SU-DHL-6 (cell line): Measurements from ENCODE around the gene SYT7.

ENCODE experiments used
- H2AFZ ChIP-seq: fragments of 200-600 bp; sonication (generic); 2 replicates; pipeline ENCODE4 v1.6.1; 2014; ENCODE audit warnings: low read depth, mild to moderate bottlenecking, moderate library complexity, mixed read lengths, antibody characterized with exemption, low read length; ENCODE audit not compliant: severe bottlenecking
- H3F3A ChIP-seq: fragments of 200-600 bp; shearing (Covaris generic); 2 replicates; pipeline ENCODE4 v1.6.0; 2016; ENCODE audit warnings: antibody characterized with exemption, mild to moderate bottlenecking; ENCODE audit not compliant: insufficient read depth
- H3K27ac ChIP-seq: fragments of 200-600 bp; sonication (generic); 2 replicates; pipeline ENCODE4 v1.5.1; 2016; ENCODE audit warnings: low read depth, mild to moderate bottlenecking, low read length, moderate library complexity, mixed read lengths
- H3K27me3 ChIP-seq: fragments of 200-600 bp; sonication (generic), shearing (Covaris generic); 2 replicates; pipeline ENCODE4 v1.6.0; 2014; ENCODE audit warnings: mild to moderate bottlenecking, low read length
- H3K36me3 ChIP-seq: fragments of 200-600 bp; sonication (generic); 2 replicates; pipeline ENCODE4 v1.6.1; 2014; ENCODE audit warnings: mild to moderate bottlenecking, low read length, mixed read lengths
- H3K4me2 ChIP-seq: fragments of 300-600, 200-600 bp; shearing (Covaris generic), sonication (generic); 2 replicates; pipeline ENCODE4 v1.6.0; 2014; ENCODE audit warnings: low read length, low read depth, mild to moderate bottlenecking; ENCODE audit not compliant: poor library complexity, severe bottlenecking
- H3K4me3 ChIP-seq: fragments of 200-600 bp; sonication (generic); 2 replicates; pipeline ENCODE4 v1.5.1; 2014; ENCODE audit warnings: antibody characterized with exemption, low read length, mild to moderate bottlenecking, mixed read lengths; ENCODE audit not compliant: insufficient read depth, poor library complexity, severe bottlenecking
- H3K79me2 ChIP-seq: fragments of 200-600 bp; sonication (generic); 2 replicates; pipeline ENCODE4 v1.6.1; 2014; ENCODE audit warnings: mild to moderate bottlenecking, low read length, moderate library complexity; ENCODE audit not compliant: insufficient read depth
- H3K9ac ChIP-seq: fragments of 200-600 bp; sonication (generic); 2 replicates; pipeline ENCODE4 v1.7.0; 2014; ENCODE audit warnings: mild to moderate bottlenecking, low read length
- H3K9me2 ChIP-seq: fragments of 200-600 bp; sonication (generic); replicated peaks from 2 replicates; pipeline ENCODE4 v1.6.1; 2014; ENCODE audit warnings: low read length; ENCODE audit not compliant: insufficient read depth
- H3K9me3 ChIP-seq: fragments of 200-600 bp; sonication (generic); 2 replicates; pipeline ENCODE4 v1.6.1; 2014; ENCODE audit warnings: low read length, mixed read lengths; ENCODE audit not compliant: insufficient read depth
- H4K20me1 ChIP-seq: fragments of 200-600 bp; sonication (generic); 2 replicates; pipeline ENCODE4 v1.6.1; 2014; ENCODE audit warnings: low read depth, mild to moderate bottlenecking, antibody characterized with exemption, low read length, moderate library complexity, mixed read lengths
- EZH2phosphoT487 ChIP-seq: fragments of 200-600 bp; sonication (generic), shearing (Covaris generic); conservative IDR thresholded peaks from 2 replicates; pipeline ENCODE4 v1.6.1; 2018; ENCODE audit warnings: mild to moderate bottlenecking, antibody characterized with exemption, low read length, moderate library complexity, mixed read lengths
- TF ChIP-seq, protein P1 (sequence below): fragments of 200-600 bp; sonication (generic); IDR thresholded peaks from one replicate; pipeline ENCODE4 v1.5.1; 2017; ENCODE audit warnings: antibody characterized with exemption, mild to moderate bottlenecking, low read length, moderate library complexity; ENCODE audit not compliant: insufficient read depth, poor library complexity, severe bottlenecking

The SYT7 gene

DNA sequence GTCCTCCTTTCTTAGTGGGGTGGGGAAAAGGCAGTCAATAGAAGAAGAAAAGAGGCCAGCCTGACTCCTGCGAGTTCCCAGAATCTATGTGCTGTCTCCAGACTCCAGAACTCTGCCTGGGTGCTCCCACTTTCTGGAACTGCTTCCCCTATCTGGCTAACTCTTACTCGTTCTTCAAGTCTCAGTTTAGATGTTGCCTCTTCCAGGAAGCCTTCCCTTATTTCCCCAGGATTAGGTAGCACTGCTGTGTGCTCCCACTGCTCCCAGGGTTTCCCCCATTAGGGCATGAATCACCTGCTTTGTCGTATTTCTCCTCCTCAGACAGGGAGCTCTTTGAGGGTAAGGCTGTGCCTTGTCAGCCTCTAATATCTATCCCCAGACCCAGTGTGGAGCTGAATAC is 17.5 kb upstream of the SYT7 start:
- TF ChIP-seq EZH2phosphoT487, result no peak
- TF ChIP-seq, protein P1, sequence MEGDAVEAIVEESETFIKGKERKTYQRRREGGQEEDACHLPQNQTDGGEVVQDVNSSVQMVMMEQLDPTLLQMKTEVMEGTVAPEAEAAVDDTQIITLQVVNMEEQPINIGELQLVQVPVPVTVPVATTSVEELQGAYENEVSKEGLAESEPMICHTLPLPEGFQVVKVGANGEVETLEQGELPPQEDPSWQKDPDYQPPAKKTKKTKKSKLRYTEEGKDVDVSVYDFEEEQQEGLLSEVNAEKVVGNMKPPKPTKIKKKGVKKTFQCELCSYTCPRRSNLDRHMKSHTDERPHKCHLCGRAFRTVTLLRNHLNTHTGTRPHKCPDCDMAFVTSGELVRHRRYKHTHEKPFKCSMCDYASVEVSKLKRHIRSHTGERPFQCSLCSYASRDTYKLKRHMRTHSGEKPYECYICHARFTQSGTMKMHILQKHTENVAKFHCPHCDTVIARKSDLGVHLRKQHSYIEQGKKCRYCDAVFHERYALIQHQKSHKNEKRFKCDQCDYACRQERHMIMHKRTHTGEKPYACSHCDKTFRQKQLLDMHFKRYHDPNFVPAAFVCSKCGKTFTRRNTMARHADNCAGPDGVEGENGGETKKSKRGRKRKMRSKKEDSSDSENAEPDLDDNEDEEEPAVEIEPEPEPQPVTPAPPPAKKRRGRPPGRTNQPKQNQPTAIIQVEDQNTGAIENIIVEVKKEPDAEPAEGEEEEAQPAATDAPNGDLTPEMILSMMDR, result no peak
- no peak overlapping the region for H3K27ac ChIP-seq
- no peak overlapping the region for H3K9ac ChIP-seq
- no peak overlapping the region for H3K4me2 ChIP-seq
- H3K36me3 ChIP-seq, result no peaks in the 10 kb centered on the region
- H3F3A ChIP-seq, result no peaks in the 10 kb centered on the region
- H3K4me3 ChIP-seq, result no peak overlapping the region
- H3K27me3 ChIP-seq, result no peaks in the 10 kb centered on the region
- H2AFZ ChIP-seq, result no peak overlapping the region
- H3K9me3 ChIP-seq, result no peaks in the 10 kb centered on the region
- H3K9me2 ChIP-seq, result no peaks in the 10 kb centered on the region
- H4K20me1 ChIP-seq, result no peaks in the 10 kb centered on the region
- H3K79me2 ChIP-seq, result no peaks in the 10 kb centered on the region

DNA sequence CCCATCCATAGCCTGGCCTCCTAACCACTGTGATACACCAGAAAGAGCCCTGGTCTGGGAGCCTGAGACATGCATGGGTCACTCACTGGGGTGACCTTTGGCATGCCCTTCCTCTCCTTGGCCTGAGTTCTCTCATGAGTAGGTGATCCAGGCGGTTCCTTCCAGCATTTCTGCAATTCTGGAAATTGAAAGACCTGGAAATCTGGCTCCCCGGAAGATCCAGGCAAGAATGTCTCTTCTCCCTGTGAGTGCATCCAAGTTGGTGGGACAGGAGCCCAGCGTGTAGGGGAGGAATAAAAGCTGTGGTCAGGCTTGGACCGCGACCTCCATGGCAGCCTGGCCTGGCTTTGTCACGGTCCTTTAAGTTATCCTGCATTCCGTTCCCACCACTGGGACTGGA is 16.1 kb upstream of the SYT7 start:
- no peaks in the 10 kb centered on the region for H3K27me3 ChIP-seq

DNA sequence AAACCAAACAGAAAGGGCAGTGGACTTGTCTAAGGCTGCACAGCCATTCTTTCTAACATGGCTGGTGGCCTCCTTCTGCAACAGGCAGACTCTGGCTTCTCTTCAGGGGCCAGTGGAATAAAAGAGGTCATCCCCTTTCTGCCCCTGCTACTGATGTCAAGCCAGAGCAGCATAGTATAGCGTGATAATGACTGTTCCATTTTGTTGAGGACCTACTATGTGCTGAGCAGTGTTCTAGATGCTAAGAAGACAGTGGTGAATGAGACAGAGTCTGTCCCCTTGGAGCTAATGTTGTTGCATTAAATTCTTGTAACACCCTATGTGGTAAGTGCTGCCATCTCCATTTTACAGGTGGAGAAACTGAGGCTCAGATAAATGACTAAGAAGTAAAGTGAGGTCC is 15.7 kb upstream of the SYT7 start:
- Histone ChIP-seq H3K79me2 (no peaks in the 10 kb centered on the region), H3K4me3 (no peak overlapping the region), H3K36me3 (no peaks in the 10 kb centered on the region), H3K27ac (no peak overlapping the region), H4K20me1 (no peaks in the 10 kb centered on the region), H3K4me2 (no peak overlapping the region), H3K27me3 (no peaks in the 10 kb centered on the region), H3K9me2 (no peaks in the 10 kb centered on the region), H3K9me3 (no peaks in the 10 kb centered on the region), H3F3A (no peaks in the 10 kb centered on the region), H2AFZ (no peak overlapping the region), H3K9ac (no peak overlapping the region)
- TF ChIP-seq, protein P1, result no peak
- TF ChIP-seq EZH2phosphoT487, result no peak

More for the DNA sequence above, 16.1 kb upstream of the SYT7 start:
- H3K9me3 ChIP-seq, result no peaks in the 10 kb centered on the region
- H3K4me3 ChIP-seq, result no peak overlapping the region
- no peak overlapping the region for H3K4me2 ChIP-seq
- H3K9me2 ChIP-seq, result no peaks in the 10 kb centered on the region
- TF ChIP-seq EZH2phosphoT487, result no peak
- TF ChIP-seq, protein P1, result no peak
- no peaks in the 10 kb centered on the region for H3K36me3 ChIP-seq
- no peaks in the 10 kb centered on the region for H3F3A ChIP-seq
- no peaks in the 10 kb centered on the region for H4K20me1 ChIP-seq
- no peak overlapping the region for H2AFZ ChIP-seq
- H3K79me2 ChIP-seq, result no peaks in the 10 kb centered on the region
- no peak overlapping the region for H3K9ac ChIP-seq
- H3K27ac ChIP-seq, result no peak overlapping the region

DNA sequence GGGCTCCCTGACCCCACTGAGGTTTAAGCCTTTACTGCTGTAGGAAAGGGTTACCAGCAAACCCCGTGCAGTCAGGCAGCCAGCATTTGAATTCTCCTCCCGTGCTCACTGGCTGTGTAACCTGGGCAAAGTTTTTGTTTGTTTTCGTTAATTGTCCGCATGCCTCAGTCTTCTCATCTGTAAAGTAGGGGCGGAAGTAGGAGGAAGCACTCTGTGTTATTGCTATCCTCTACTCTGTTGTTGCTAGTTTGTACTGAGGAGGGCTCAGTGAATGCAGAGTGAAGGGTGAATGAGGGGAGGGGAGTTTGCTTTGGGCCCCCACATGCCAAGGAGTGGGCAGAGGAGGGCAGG is 14.0 kb upstream of the SYT7 start:
- Histone ChIP-seq H3K27me3 (no peaks in the 10 kb centered on the region), H4K20me1 (no peaks in the 10 kb centered on the region), H3F3A (no peaks in the 10 kb centered on the region), H3K27ac (no peak overlapping the region), H3K9ac (no peak overlapping the region), H3K36me3 (no peaks in the 10 kb centered on the region), H2AFZ (no peak overlapping the region), H3K9me3 (no peaks in the 10 kb centered on the region), H3K4me3 (no peak overlapping the region), H3K4me2 (no peak overlapping the region), H3K79me2 (no peaks in the 10 kb centered on the region), H3K9me2 (no peaks in the 10 kb centered on the region)
- TF ChIP-seq EZH2phosphoT487, result no peak
- TF ChIP-seq, protein P1, result no peak
